HG03025 (cell line): ENCODE results near the gene TIMELESS.
"Not testable (repeated sequence)": the region's sequence is repeated elsewhere in the genome, so short reads cannot be mapped to it uniquely, and the experiment has no call there.

Experiments used
- ATAC-seq: cut with Tn5 transposase; IDR thresholded peaks from one replicate; pipeline ENCODE4 v1.9.1; 2021; ENCODE audit warnings: mild to moderate bottlenecking, moderate library complexity; ENCODE audit not compliant: unreplicated experiment, low FRiP score

TIMELESS gene

GRCh38 chr12:56413392-56413791 is 35.8 kb downstream of the TIMELESS start:
- no peak for ATAC-seq

GRCh38 chr12:56411781-56412639 is 37.2 kb downstream of the TIMELESS start:
- ATAC-seq, result no peak

DNA sequence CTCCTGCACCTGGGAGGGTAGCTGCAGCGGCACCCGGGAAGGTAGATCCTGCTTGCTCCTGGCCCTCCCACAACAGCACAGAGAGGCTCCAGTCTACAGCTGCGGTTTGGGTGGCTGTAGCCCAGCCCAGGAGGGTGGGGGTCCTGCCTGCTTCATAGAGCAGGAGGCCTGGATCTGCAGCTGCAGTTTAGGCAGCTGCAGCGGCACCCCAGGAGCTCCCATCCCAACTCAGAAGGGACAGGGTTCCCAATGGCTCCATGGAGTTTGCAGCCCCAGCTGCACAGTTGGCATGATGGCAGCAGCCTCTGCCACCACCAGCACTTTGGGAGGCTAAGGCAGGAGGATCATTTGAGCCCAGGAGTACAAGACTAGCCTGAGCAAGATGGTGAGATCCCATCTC is 38.5 kb downstream of the TIMELESS start:
- no peak for ATAC-seq

DNA sequence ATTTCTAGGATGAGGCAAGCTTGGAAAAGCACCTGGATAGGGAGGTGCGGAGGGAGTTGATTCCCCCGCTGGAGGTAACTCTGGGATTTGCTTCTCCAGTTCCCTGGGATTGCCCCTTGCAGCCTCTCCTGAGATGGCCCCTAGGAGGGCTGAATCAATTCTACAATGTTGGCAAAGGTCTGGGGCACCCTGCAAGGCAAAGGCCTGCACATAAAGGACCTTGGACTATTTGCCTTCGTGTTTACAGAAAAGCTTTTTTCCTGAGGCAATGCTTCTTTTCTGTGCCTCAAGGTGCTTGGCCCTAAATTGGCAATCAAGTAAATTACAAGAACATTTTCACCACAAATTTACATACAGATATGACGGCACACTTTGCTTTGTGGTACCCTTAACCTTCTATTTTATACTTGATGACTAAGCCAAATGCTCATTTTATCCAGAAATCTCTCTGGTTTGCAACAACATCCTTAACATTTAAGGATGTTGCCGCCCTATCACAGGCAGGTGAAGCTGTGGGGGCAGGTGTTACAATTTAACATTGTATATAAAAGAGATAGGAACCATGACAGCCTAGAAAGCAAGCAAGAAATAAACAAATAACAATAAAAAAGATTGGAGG is 40.3 kb downstream of the TIMELESS start:
- no peak for ATAC-seq

- not testable (repeated sequence) for ATAC-seq
Observed at GRCh38 chr12:56404227-56404626, 45.0 kb downstream of the TIMELESS start.

DNA sequence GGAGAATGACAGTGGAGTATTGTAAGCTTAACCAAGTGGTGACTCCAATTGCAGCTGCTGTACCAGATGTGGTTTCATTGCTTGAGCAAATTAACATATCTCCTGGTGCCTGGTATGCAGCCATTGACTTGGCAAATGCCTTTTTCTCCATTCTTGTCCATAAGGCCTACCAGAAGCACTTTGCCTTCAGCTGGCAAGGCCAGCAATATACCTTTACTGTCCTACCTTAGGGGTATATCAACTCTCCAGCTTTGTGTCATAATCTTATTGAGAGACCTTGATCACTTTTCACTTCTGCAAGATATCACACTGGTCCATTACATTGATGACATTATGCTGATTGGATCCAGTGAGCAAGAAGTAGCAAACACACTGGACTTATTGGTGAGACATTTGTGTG is 47.6 kb downstream of the TIMELESS start:
- not testable (repeated sequence) for ATAC-seq

DNA sequence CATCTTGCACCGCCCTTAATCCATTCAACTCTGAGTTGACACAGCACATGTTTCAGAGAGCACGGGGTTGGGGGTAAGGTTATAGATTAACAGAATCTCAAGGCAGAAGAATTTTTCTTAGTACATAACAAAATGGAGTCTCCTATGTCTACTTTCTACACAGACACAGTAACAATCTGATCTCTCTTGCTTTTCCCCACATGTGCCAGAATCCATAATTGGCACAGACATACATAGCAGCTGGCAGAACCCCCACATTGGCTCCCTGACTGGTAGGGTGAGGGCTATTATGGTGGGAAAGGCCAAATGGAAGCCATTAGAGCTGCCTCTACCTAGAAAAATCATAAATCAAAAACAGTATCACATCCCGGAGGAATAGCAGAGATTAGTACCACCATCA is 48.1 kb downstream of the TIMELESS start:
- not testable (repeated sequence) for ATAC-seq

DNA sequence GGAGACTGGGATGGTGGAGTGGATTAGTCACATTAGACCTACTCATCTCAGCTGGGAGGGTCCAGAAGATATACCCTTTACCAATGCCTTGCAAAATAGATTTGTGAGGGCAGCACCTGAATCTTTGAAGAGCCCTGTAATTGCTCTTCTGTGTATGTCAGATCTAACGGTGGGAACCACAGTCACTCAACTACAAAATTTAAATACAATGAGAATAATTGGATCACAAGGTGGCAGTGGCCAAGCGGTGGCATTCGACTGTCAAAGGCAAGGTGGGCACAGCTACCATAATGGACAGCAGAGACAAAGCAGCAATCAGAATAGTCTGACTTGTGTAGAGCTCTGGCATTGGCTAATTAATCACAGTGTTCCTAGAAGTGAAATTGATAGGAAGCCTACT is 49.8 kb downstream of the TIMELESS start:
- ATAC-seq, result not testable (repeated sequence)

GRCh38 chr12:56398324-56398723 is 50.9 kb downstream of the TIMELESS start:
- no peak for ATAC-seq

DNA sequence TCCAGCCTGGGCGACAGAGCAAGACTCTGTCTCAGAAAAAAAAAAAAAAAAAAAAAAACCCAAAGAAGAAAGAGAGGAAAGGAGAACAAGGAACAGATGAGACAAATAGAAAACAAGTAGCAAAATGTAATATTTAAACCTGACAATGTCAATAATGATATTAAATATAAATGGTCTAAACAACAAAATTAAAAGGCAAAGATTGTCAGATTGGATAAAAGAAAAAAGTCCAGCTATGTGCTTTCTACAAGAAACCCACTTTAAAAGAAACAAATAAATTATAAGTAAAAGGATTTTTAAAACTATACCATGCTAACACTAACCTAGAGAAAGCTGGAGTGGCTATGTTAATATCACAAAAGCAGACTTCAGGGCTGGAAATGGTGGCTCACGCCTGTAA is 56.9 kb downstream of the TIMELESS start:
- ATAC-seq, result no peak

DNA sequence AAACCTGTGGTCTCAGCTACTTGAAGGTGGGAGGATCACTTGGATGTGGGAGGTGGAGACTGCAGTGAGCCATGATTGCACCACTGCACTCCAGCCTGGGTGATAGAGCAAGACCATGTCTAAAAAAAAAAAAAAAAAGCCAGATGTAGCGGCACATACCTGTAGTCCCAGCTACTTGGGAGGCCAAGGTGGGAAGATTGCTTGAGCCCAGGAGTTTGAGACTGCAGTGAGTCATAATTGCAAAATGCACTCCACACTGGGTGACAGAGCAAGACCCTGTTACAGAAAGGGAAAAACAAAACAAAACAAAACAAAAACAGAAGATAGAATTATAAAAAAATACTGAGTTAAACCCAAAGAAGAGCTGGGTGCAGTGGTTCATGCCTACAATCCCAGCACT is 57.5 kb downstream of the TIMELESS start:
- no peak for ATAC-seq

DNA sequence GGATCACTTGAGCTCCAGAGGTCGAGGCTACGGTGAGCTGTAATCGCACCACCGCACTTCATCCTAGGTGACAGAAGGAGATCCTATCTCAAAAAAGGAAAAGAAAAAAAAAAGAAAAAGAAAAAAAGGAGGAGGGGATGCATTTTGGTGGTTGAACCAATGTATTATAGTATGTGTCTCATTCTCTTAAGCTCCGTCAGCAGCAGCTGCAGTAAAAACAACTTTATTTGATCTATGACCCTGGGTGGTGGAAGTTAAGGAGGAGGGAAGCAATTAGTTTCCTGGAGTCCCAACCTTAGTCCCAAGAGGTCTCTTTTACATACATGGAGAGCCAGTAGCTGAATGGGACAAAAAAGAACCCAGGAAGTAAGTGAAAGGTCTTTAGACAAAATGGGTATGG is 59.8 kb downstream of the TIMELESS start:
- ATAC-seq, result no peak

DNA sequence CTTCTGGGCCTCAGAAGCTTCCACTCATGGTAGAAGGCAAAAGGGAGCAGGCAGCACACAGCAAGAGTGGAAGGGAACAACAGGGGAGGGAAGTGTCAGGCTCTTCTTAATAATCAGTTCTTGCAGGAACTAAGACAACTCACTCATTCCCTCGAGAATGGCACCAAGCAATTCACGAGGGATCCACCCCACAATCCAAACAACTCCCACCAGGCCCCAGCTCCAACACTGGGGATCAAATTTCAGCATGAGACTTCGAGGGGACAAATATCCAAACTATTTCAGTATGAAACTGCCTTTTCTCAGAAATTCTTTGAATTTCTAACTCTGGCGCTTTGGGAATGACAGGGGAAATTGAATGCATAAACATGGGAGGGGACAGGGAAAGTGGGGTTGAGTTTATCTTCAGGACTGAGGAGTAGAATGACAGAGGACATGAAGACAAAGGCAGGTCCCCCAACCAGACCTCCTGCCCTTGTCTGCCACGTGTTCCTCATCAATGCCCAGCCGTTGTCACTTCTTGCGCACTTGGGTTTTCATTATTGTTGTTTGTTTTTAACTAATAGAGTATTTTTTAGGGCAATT is 62.0 kb downstream of the TIMELESS start:
- ATAC-seq, result no peak

GRCh38 chr12:56385873-56386272 is 63.4 kb downstream of the TIMELESS start:
- ATAC-seq, result no peak

GRCh38 chr12:56382611-56383010 is 66.6 kb downstream of the TIMELESS start:
- ATAC-seq, result no peak

GRCh38 chr12:56377989-56378316 is 71.3 kb downstream of the TIMELESS start:
- no peak for ATAC-seq

GRCh38 chr12:56377310-56377988 is 71.8 kb downstream of the TIMELESS start:
- no peak for ATAC-seq

DNA sequence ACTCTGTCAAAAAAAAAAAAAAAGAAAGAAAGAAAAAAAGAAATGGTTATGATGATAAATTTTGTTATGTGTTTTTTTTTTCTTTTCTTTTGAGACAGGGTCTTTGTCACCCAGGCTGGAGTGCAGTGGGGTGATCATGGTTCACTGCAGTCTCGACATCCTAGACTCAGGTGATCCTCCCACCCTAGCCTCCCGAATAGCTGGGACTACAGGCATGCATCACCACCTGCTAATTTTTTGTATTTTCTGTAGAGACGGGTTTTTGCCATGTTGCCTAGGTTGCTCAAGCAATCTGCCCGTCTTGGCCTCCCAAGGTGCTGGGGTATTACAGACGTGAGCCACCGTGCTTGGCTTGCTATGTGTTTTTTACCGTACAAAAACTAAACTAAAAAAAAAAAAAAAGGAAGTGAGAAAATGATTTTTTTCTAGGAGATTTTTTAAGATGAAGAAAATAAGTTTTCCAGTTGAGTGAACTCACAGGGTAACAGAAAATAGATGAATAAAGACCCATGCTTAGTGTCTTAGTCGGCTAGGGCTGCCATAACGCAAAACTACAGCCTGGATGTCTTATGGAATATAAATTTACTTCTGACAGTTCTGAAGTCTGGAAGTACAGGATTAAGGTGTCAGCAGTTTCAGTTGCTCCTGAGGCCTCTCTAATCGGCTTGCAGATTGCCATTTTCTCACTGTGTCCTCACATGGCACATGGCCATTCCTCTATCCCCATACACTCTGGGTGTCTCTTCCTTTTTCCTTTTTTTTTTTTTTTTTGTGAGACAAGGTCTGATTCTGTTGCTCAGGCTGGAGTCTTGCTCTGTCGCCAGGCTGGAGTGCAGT is 73.4 kb downstream of the TIMELESS start:
- no peak for ATAC-seq

- ATAC-seq, result no peak
Observed at GRCh38 chr12:56374726-56375597, 74.3 kb downstream of the TIMELESS start.
